KMS-11 (cell line): Measurements from ENCODE around the gene LINGO1.

ENCODE experiments used
- H2AFZ ChIP-seq: fragments of 200-600 bp; sonication (generic); 2 replicates; pipeline ENCODE4 v1.6.1; 2016; ENCODE audit warnings: antibody characterized with exemption, mixed run types, low read depth
- H3K27ac ChIP-seq: fragments of 200-600 bp; sonication (generic); 2 replicates; pipeline ENCODE4 v1.6.1; 2016; ENCODE audit warnings: mild to moderate bottlenecking, mixed run types
- H3K27me3 ChIP-seq: fragments of 200-600 bp; sonication (generic); 2 replicates; pipeline ENCODE4 v1.6.1; 2017; ENCODE audit warnings: mild to moderate bottlenecking, low read depth, mixed run types, moderate library complexity; ENCODE audit not compliant: insufficient read depth
- H3K36me3 ChIP-seq: fragments of 200-600 bp; sonication (generic); 2 replicates; pipeline ENCODE4 v1.6.1; 2017; ENCODE audit warnings: mild to moderate bottlenecking, mixed run types; ENCODE audit not compliant: insufficient read depth
- H3K4me1 ChIP-seq: fragments of 200-600 bp; sonication (generic); 2 replicates; pipeline ENCODE4 v1.6.1; 2016; ENCODE audit warnings: mild to moderate bottlenecking, low read depth, mixed run types; ENCODE audit not compliant: poor library complexity, severe bottlenecking
- H3K4me2 ChIP-seq: fragments of 200-600 bp; sonication (generic); 2 replicates; pipeline ENCODE4 v1.7.0; 2016; ENCODE audit warnings: mild to moderate bottlenecking, mixed run types
- H3K4me3 ChIP-seq: fragments of 200-600 bp; sonication (generic); IDR thresholded peaks from 2 replicates; pipeline ENCODE4 v1.6.1; 2017; ENCODE audit warnings: low read depth, low read length, mixed read lengths; ENCODE audit not compliant: insufficient read depth
- H3K79me2 ChIP-seq: fragments of 200-600 bp; sonication (generic); 2 replicates; pipeline ENCODE4 v1.6.1; 2016; ENCODE audit warnings: low read depth, mixed run types; ENCODE audit not compliant: insufficient read depth
- H3K9ac ChIP-seq: fragments of 200-600 bp; sonication (generic); 2 replicates; pipeline ENCODE4 v1.6.1; 2016; ENCODE audit warnings: mild to moderate bottlenecking, mixed run types
- H4K20me1 ChIP-seq: fragments of 200-600 bp; sonication (generic); 2 replicates; pipeline ENCODE4 v1.6.1; 2016; ENCODE audit warnings: mild to moderate bottlenecking, mixed run types; ENCODE audit not compliant: insufficient read depth
- TF ChIP-seq, protein P1 (sequence below): fragments of 200-600 bp; sonication (generic); conservative IDR thresholded peaks from 2 replicates; pipeline ENCODE4 v1.6.1; 2017; ENCODE audit warnings: low read depth, mild to moderate bottlenecking, antibody characterized with exemption, low read length, moderate library complexity, mixed read lengths

The LINGO1 gene

DNA sequence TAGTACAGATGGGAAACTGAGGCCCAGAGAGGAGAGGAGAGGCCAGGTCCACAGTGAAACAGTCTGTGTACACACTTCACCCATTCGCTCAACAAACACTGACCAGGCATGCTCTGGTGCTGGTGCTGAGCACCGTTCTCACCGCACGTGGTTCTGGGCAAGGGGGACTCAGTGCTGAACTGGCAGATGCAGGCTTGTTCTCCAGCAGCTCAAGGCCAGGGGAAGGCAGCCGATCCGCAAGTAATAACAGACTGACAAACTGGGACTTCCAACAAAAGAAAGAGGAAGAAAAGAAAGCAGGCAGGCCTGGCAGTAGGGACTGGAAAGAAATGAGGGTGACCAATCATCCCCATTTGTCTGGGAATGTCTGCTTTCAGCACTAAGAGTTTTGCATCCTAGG, 25.6 kb upstream of the LINGO1 start:
- Histone ChIP-seq H3K4me2 (no peak overlapping the region), H4K20me1 (no peaks in the 10 kb centered on the region), H3K36me3 (no peaks in the 10 kb centered on the region), H3K4me3 (no peak overlapping the region), H2AFZ (no peak overlapping the region), H3K27ac (no peak overlapping the region), H3K4me1 (no peaks in the 10 kb centered on the region), H3K9ac (no peak overlapping the region), H3K79me2 (no peaks in the 10 kb centered on the region), H3K27me3 (peaks cover 76% of the 10 kb centered on the region)
- TF ChIP-seq, protein P1, sequence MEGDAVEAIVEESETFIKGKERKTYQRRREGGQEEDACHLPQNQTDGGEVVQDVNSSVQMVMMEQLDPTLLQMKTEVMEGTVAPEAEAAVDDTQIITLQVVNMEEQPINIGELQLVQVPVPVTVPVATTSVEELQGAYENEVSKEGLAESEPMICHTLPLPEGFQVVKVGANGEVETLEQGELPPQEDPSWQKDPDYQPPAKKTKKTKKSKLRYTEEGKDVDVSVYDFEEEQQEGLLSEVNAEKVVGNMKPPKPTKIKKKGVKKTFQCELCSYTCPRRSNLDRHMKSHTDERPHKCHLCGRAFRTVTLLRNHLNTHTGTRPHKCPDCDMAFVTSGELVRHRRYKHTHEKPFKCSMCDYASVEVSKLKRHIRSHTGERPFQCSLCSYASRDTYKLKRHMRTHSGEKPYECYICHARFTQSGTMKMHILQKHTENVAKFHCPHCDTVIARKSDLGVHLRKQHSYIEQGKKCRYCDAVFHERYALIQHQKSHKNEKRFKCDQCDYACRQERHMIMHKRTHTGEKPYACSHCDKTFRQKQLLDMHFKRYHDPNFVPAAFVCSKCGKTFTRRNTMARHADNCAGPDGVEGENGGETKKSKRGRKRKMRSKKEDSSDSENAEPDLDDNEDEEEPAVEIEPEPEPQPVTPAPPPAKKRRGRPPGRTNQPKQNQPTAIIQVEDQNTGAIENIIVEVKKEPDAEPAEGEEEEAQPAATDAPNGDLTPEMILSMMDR = no peak

DNA sequence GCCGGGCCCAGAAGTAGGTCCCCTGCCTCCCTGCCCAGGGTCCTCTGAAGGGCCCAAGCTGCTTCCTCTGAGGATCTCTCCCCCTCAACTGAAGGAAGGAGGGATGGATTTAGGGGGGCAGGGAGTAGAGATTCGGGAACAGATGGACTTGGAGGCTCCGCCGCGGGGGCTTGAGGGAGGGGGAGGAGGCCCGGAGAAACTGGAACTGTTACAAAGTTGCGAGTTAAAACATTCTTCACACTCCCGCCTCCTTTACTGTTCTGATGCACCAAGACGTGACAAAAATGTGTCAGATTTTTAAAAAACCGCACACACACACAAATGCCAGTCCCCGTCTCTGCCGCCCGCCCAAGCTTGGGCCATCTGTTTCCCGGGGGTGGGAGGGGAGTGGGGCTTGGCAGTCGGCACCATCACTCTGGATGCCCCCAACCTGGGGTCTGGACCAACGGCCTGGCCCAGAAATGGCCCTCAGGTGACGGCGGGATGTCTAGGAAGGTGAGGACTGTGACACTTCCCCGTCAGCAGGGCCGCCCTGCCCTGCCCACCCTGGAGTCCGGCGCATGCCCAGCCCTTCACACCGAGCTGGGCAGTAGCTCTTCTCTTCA, 25.0 kb upstream of the LINGO1 start:
- Histone ChIP-seq H4K20me1 (no peaks in the 10 kb centered on the region), H2AFZ (no peak overlapping the region), H3K79me2 (no peaks in the 10 kb centered on the region), H3K36me3 (no peaks in the 10 kb centered on the region), H3K9ac (no peak overlapping the region), H3K4me3 (no peak overlapping the region), H3K27ac (no peak overlapping the region), H3K4me1 (no peaks in the 10 kb centered on the region), H3K27me3 (peaks cover 76% of the 10 kb centered on the region), H3K4me2 (no peak overlapping the region)
- TF ChIP-seq, protein P1 = no peak

DNA sequence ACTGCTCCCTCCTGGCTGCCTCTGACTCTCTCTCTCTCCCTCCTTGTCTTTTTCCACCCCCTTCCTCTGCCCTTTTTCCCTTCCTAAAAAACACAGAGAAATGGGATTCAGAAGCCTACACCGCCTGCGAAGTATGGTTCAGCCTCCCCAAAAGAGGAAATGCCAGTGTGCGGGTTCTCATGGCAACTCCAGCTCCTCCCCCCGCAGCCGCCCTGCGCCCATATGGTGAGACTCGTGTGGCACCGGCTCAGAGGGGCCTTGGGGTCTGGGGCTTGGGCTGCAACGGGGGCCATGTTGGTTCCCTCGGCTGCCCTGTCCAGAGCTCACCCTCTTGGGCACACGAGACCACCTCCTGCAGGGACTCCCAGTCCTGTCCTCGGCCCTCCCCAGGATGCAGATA, 23.6 kb upstream of the LINGO1 start:
- Histone ChIP-seq H2AFZ (no peak overlapping the region), H3K27ac (no peak overlapping the region), H3K4me3 (no peak overlapping the region), H3K9ac (no peak overlapping the region), H3K4me1 (no peaks in the 10 kb centered on the region), H4K20me1 (no peaks in the 10 kb centered on the region), H3K36me3 (no peaks in the 10 kb centered on the region), H3K4me2 (no peak overlapping the region), H3K27me3 (peaks cover 80% of the 10 kb centered on the region), H3K79me2 (no peaks in the 10 kb centered on the region)
- TF ChIP-seq, protein P1 = no peak

DNA sequence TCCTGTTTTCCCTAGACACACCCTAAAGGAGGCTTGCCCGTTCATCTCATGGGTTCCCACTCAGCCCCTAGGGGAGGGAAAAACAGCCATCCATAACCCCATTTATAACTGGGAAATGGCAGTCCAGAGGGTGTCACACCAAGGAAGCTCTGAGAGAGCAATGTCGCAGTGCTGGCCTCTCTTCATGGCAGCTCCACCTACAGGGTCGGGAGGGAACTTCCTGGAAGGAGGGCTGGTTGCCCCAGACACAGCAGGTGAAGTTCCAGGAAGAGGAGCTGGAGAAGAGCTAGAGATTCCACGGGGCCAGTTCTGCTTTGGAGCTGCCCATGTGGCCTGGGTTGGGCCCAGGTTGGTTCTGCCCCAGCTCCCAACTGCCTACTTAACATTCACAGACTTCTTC, 22.3 kb upstream of the LINGO1 start:
- H2AFZ ChIP-seq = no peak overlapping the region
- H3K9ac ChIP-seq = no peak overlapping the region
- H3K27ac ChIP-seq = no peak overlapping the region
- TF ChIP-seq, protein P1 = no peak
- H3K4me1 ChIP-seq = no peaks in the 10 kb centered on the region
- no peak overlapping the region for H3K4me3 ChIP-seq
- no peak overlapping the region for H3K4me2 ChIP-seq
- no peaks in the 10 kb centered on the region for H4K20me1 ChIP-seq
- H3K27me3 ChIP-seq = peaks cover 80% of the 10 kb centered on the region
- H3K36me3 ChIP-seq = no peaks in the 10 kb centered on the region
- no peaks in the 10 kb centered on the region for H3K79me2 ChIP-seq
